ENCODE data around the gene SMAD4. TPM values are rescaled to one million over a fixed set of nuclear protein-coding genes. Genes with fewer than 3 reads are reported as not detected.
"Not testable (repeated sequence)": the region's sequence is repeated elsewhere in the genome, so short reads cannot be mapped to it uniquely, and the experiment has no call there.

The SMAD4 gene
- total RNA-seq, 1 donor from 2014 or later = 123 TPM

- H3K4me1 Mint-ChIP-seq (ENCODE audit: unreplicated experiment) = no peaks in the 10 kb centered on the region
- DNase-seq (ENCODE audit: extremely low spot score, unreplicated experiment) = no peak
- H3K27me3 Mint-ChIP-seq = no peaks in the 10 kb centered on the region
- peaks cover 3% of the 10 kb centered on the region for H3K36me3 Mint-ChIP-seq
- peaks cover 5% of the 10 kb centered on the region for H3K9me3 Mint-ChIP-seq
- TF ChIP-seq CTCF (conservative IDR thresholded peaks at IDR 0.05) = no peak
- H3K27ac Mint-ChIP-seq = no peak overlapping the region
- no peak overlapping the region for H3K4me3 Mint-ChIP-seq
Measured at GRCh38 chr18:51107082-51107481, 77.1 kb downstream of the SMAD4 start.

- H3K36me3 Mint-ChIP-seq = no peaks in the 10 kb centered on the region
- no peaks in the 10 kb centered on the region for H3K27me3 Mint-ChIP-seq
- peaks cover 2% of the 10 kb centered on the region for H3K9me3 Mint-ChIP-seq
- H3K27ac Mint-ChIP-seq = no peak overlapping the region
- TF ChIP-seq CTCF (conservative IDR thresholded peaks at IDR 0.05) = no peak
- no peak for DNase-seq (ENCODE audit: extremely low spot score, unreplicated experiment)
- H3K4me3 Mint-ChIP-seq = no peak overlapping the region
- H3K4me1 Mint-ChIP-seq (ENCODE audit: unreplicated experiment) = no peaks in the 10 kb centered on the region
Measured at GRCh38 chr18:51107598-51108305, 77.7 kb downstream of the SMAD4 start.

- Mint-ChIP-seq H3K27me3 (no peaks in the 10 kb centered on the region), H3K4me3 (no peak overlapping the region), H3K27ac (no peak overlapping the region), H3K9me3 (no peaks in the 10 kb centered on the region), H3K36me3 (no peaks in the 10 kb centered on the region), H3K4me1 (ENCODE audit: unreplicated experiment) (no peaks in the 10 kb centered on the region)
- no peak for TF ChIP-seq CTCF (conservative IDR thresholded peaks at IDR 0.05)
- no peak for DNase-seq (ENCODE audit: extremely low spot score, unreplicated experiment)
Measured at GRCh38 chr18:51108330-51108729, 78.3 kb downstream of the SMAD4 start.

- Mint-ChIP-seq H3K27me3 (no peaks in the 10 kb centered on the region), H3K4me1 (ENCODE audit: unreplicated experiment) (no peaks in the 10 kb centered on the region), H3K36me3 (no peaks in the 10 kb centered on the region), H3K27ac (no peak overlapping the region), H3K4me3 (no peak overlapping the region), H3K9me3 (no peaks in the 10 kb centered on the region)
- TF ChIP-seq CTCF (conservative IDR thresholded peaks at IDR 0.05) = peak; percentile 97
- DNase-seq (ENCODE audit: extremely low spot score, unreplicated experiment) = peak; percentile 83
Measured at GRCh38 chr18:51110073-51110797, 80.2 kb downstream of the SMAD4 start.

GRCh38 chr18:51111633-51112355, 81.8 kb downstream of the SMAD4 start:
- not testable (repeated sequence) for H3K27ac Mint-ChIP-seq; H3K9me3 Mint-ChIP-seq; H3K36me3 Mint-ChIP-seq; H3K27me3 Mint-ChIP-seq; H3K4me3 Mint-ChIP-seq; H3K4me1 Mint-ChIP-seq (ENCODE audit: unreplicated experiment); DNase-seq (ENCODE audit: extremely low spot score, unreplicated experiment)

- not testable (repeated sequence) for H3K36me3 Mint-ChIP-seq; H3K27me3 Mint-ChIP-seq; H3K4me3 Mint-ChIP-seq; H3K27ac Mint-ChIP-seq; H3K9me3 Mint-ChIP-seq; H3K4me1 Mint-ChIP-seq (ENCODE audit: unreplicated experiment); DNase-seq (ENCODE audit: extremely low spot score, unreplicated experiment)
Measured at GRCh38 chr18:51116996-51117395, 87.0 kb downstream of the SMAD4 start.

- not testable (repeated sequence) for DNase-seq (ENCODE audit: extremely low spot score, unreplicated experiment); H3K9me3 Mint-ChIP-seq; H3K27me3 Mint-ChIP-seq; H3K36me3 Mint-ChIP-seq; H3K4me1 Mint-ChIP-seq (ENCODE audit: unreplicated experiment); H3K4me3 Mint-ChIP-seq; H3K27ac Mint-ChIP-seq
Measured at GRCh38 chr18:51119561-51119960, 89.5 kb downstream of the SMAD4 start.

GRCh38 chr18:51119976-51120375, 90.0 kb downstream of the SMAD4 start:
- H3K36me3 Mint-ChIP-seq; H3K4me1 Mint-ChIP-seq (ENCODE audit: unreplicated experiment): not testable (repeated sequence)

More at GRCh38 chr18:51119976-51120375, 90.0 kb downstream of the SMAD4 start:
- not testable (repeated sequence) for DNase-seq (ENCODE audit: extremely low spot score, unreplicated experiment); H3K27me3 Mint-ChIP-seq; H3K4me3 Mint-ChIP-seq; H3K9me3 Mint-ChIP-seq; H3K27ac Mint-ChIP-seq

All from type B pancreatic cell (in vitro differentiated cells).